Thymus (tissue), 11 donors: ENCODE measurements around the gene SORL1. TPM values are rescaled to one million over a fixed set of nuclear protein-coding genes. Genes with fewer than 3 reads are reported as not detected.

ENCODE experiments used
- DNase-seq, 9 donors: peaks; one replicate each; pipeline ENCODE4 v3.0.0-alpha.2; 2013; ENCODE audit warnings: low spot score in 9 of 9, low read depth in 6 of 9, missing footprints in 1 of 9
- H3K27ac ChIP-seq, 2 donors: one replicate each; pipeline ENCODE4 v1.5.1; 2013; ENCODE audit warnings: control low read depth in 1 of 2, low read depth in 1 of 2, low read length in 1 of 2, mild to moderate bottlenecking in 1 of 2, moderate library complexity in 1 of 2
- H3K27me3 ChIP-seq, 2 donors: one replicate each; pipeline ENCODE4 v1.5.1; 2013; ENCODE audit warnings: low read length in 1 of 2; ENCODE audit not compliant: control insufficient read depth in 2 of 2, insufficient read depth in 1 of 2
- H3K36me3 ChIP-seq, 2 donors: one replicate each; pipeline ENCODE4 v1.5.1; 2013; ENCODE audit warnings: low read length in 1 of 2, mild to moderate bottlenecking in 1 of 2, moderate library complexity in 1 of 2; ENCODE audit not compliant: control insufficient read depth in 2 of 2, insufficient read depth in 2 of 2
- H3K4me1 ChIP-seq, 2 donors: one replicate each; pipeline ENCODE4 v1.5.1; 2013; ENCODE audit warnings: low read length in 2 of 2; ENCODE audit not compliant: control insufficient read depth in 2 of 2, insufficient read depth in 2 of 2
- H3K4me3 ChIP-seq, 2 donors: one replicate each; pipeline ENCODE4 v1.5.1; 2013; ENCODE audit warnings: low read length in 2 of 2, control low read depth in 1 of 2, mild to moderate bottlenecking in 1 of 2
- H3K9me3 ChIP-seq, 2 donors: one replicate each; pipeline ENCODE4 v1.5.1; 2013; ENCODE audit warnings: low read length in 1 of 2, mild to moderate bottlenecking in 1 of 2; ENCODE audit not compliant: control insufficient read depth in 2 of 2, insufficient read depth in 1 of 2
- WGBS: extraction: QIAGEN DNeasy Blood & Tissue Kit; methylation state at CpG from one replicate; pipeline ENCODE4 v1.1.7; 2013; 5-methylcytosine and 5-hydroxymethylcytosine counted together
- polyA plus RNA-seq: library from polyadenylated mRNA; stranded (reverse); fragments of 200-250 nt; gene quantifications from one replicate; pipeline ENCODE4 v1.2.3, GENCODE V29; 2013
- total RNA-seq: library from RNA; stranded (reverse); fragments of 120-200 nt; gene quantifications from one replicate; pipeline ENCODE4 v1.2.4, GENCODE V29; 2013
- donor health status: healthy.

The SORL1 gene
- total and polyA plus RNA-seq, 2 donors = 7.4 to 23.8 TPM

DNA sequence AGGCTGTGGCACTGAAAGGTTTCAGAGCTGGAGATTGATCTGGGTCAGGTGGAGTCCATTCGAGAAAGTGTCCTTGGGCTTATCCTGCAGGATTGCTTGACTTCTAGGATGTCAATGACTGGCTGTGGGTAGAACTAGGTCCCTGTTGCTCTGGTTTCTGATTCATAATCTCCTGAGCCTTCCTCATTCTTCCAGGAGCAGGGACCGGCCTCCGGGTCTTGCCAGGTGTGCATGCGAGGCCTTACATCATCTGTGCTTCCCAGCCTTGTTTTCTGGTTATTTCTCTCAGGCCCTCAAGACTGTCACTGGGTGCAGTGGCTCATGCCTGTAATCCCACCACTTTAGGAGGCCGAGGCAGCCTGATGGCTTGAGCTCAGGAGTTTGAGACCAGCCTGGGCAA is 33.9 kb downstream of the SORL1 start:
- H3K4me3 ChIP-seq = no peak overlapping the region
- H3K4me1 ChIP-seq = peaks cover 13 to 20% of the 10 kb centered on the region in 2 donors
- H3K36me3 ChIP-seq = peaks cover 4 to 38% of the 10 kb centered on the region in 2 donors
- no peak for DNase-seq
- H3K9me3 ChIP-seq = no peaks in the 10 kb centered on the region
- WGBS = 88% methylated on average over 5 of the region's 5 CpGs
- no peaks in the 10 kb centered on the region for H3K27me3 ChIP-seq
- H3K27ac ChIP-seq = no peak overlapping the region

DNA sequence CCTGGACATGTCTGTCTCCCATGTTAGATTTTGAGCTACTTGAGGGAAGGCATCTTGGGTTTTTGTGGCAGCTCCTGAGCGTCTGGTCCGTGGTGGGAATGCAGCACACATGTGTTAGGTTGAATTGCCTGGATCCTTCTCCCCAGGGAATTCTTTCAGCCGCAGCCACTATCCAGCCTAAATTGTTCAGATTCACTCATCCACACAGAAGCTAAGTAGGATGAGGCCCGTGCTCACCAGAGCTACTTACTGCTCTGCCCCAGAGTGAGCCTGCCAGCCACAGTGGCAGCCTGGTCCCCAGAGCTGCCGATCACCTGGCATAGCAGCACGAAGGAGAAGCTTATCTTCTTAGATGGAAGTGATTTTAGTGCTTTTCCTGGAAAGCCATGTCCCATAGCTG is 35.1 kb downstream of the SORL1 start:
- Histone ChIP-seq H3K27ac (no peak overlapping the region), H3K4me3 (no peak overlapping the region), H3K27me3 (no peaks in the 10 kb centered on the region), H3K36me3 (peaks cover 4 to 43% of the 10 kb centered on the region in 2 donors), H3K4me1 (peaks cover 8 to 11% of the 10 kb centered on the region in 2 donors), H3K9me3 (no peaks in the 10 kb centered on the region)
- DNase-seq = no peak
- 81% methylated on average over 6 of the region's 6 CpGs for WGBS

DNA sequence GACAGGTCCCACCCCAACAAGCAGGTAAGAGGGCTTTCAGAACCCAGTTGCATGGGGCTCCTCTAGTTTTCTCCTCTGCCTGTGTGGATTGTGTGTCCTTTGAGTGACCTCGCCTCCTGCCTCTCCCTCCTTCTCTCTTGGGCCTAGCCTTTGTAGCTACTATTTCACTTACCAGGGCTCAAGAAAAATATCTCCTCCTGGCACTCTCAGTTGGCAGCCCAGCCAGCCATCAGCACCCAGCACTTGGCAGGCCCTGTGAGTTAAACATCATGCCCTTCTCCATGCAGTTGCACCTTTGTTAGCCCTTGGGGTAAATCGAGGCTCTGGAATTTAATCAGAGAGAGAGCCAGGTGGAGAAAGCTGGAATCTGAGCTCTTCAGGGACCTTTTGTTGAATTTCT is 36.1 kb downstream of the SORL1 start:
- no peak for DNase-seq
- Histone ChIP-seq H3K27me3 (no peaks in the 10 kb centered on the region), H3K4me3 (no peak overlapping the region), H3K9me3 (no peaks in the 10 kb centered on the region), H3K4me1 (peaks cover 0 to under 1% of the 10 kb centered on the region in 2 donors), H3K36me3 (peaks cover 4 to 43% of the 10 kb centered on the region in 2 donors), H3K27ac (no peak overlapping the region)
- 96% methylated on average over 2 of the region's 2 CpGs for WGBS

DNA sequence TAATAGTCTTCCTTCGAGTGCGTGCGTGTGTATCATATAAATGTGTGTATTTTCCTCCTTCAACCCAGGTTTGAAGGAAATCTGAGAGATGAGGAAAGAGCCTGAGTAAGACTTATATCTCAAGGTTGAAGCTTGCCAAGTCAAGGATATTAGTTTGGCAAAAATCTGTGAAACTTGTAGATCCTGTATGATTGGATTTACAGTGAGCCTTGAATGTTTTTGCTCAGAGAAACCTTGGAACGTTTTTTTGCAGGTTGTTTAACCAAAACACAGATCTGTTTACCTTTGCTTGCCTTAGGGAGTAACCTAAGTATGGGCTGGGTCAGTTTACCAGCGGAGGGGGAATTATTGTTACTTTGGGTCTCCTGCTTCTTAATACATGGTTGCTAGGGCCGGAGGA is 36.5 kb downstream of the SORL1 start:
- 95% methylated on average over 6 of the region's 6 CpGs for WGBS
- Histone ChIP-seq H3K9me3 (no peaks in the 10 kb centered on the region), H3K36me3 (peaks cover 4 to 43% of the 10 kb centered on the region in 2 donors), H3K27me3 (no peaks in the 10 kb centered on the region), H3K4me3 (no peak overlapping the region), H3K27ac (no peak overlapping the region), H3K4me1 (no peaks in the 10 kb centered on the region)
- no peak for DNase-seq

DNA sequence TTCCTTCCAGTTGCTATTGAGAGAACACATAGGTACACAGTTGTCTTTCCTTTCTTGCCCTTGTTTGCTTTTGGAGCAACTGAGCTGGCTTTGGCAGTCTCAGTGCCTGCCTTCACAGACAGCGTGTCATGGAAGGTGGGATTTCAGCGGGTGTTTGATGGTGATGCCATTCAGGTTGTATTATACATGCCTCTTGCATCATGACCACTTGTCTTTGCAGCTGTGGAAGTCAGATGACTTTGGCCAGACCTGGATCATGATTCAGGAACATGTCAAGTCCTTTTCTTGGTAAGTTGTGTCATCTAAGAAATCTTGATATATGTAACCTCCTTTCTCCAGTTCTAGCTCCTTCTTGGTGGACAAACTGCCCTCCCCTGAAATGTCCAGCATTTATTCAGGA is 37.7 kb downstream of the SORL1 start:
- WGBS = 96% methylated on average over 2 of the region's 2 CpGs
- Histone ChIP-seq H3K9me3 (no peaks in the 10 kb centered on the region), H3K36me3 (peaks cover 4 to 43% of the 10 kb centered on the region in 2 donors), H3K27ac (no peak overlapping the region), H3K4me1 (peaks cover 2 to 4% of the 10 kb centered on the region in 2 donors), H3K27me3 (no peaks in the 10 kb centered on the region), H3K4me3 (no peak overlapping the region)
- no peak for DNase-seq

DNA sequence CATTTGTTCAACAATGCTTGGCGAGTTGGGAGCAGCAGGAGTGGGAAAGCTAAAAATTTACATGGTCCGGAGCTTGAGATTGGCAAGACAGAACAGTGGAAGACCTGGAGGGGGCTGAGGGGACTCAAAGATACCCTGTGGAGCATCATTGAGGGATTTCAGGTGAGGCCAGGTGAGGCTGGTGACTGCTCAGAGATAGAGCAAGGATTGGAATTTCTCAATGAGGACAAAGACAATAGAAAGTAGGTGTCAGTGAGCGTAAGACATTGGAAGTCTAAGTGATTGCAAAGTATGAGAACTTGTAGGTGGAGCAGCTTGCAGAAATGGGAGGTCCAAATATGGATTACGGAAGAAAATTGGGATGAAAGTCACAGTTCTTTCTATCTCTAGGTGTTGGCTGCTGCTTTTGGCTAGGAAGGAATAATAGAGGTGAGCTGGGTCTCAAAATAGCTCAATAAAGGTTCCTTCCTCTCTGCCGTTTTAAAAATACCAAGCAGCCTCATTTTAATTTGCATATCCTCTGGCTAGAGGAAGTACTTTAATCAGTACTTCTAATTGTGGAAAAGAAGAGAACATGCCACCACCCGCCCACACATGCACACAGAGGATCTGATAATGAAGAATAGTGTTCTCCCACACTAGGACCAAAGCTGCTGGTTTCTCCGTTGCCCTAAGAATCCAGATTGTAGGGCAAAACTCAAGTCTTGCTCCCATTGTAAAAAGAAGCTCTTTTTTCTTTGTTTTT is 42.4 kb downstream of the SORL1 start:
- Histone ChIP-seq H3K9me3 (no peaks in the 10 kb centered on the region), H3K27ac (no peak overlapping the region), H3K4me3 (no peak overlapping the region), H3K36me3 (peaks cover 17 to 37% of the 10 kb centered on the region in 2 donors), H3K4me1 (peaks cover 4 to 8% of the 10 kb centered on the region in 2 donors), H3K27me3 (no peaks in the 10 kb centered on the region)
- 74% methylated on average over 7 of the region's 7 CpGs for WGBS
- DNase-seq = peak in 1 of 9 donors; percentile 20

DNA sequence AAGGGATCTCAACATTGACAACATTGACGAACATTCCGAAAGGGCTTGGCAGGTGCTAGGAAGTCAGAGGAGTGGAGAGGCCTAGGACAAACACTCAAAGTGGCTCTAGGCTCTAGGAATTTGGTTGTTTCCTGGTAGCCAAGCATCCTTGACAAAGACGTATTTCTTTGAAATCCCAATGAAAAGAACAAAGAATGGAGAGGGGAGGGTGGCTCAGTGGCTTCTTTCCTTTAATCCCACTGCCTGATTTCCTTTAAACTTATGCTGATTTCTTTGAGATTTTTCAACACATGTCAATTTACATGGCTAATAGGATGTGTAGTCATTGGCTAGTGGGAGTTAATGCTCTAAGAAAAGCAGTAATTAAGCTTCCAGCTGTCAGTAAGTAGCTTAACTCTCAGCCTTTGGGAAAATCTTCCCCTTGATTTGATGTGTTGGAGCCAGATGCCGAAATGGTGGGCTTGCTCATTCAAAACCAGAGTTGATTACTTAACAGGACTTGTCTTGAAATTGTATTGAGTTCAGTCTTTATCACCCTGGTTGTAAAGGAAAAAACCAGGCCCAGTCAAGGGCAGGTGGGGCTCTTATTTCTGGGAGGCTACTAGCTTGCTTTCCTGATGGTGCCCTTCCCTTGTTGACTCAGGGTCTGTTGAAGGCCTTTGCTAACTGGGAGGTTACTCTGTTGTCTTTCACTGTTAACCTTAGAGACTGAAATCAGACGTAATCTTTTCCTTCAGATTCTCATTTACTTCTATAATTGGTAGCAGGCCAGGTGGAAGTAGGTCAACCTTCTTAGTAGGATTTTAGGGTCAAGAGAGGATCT is 45.3 kb downstream of the SORL1 start:
- no peaks in the 10 kb centered on the region for H3K9me3 ChIP-seq
- no peak for DNase-seq
- no peak overlapping the region for H3K4me3 ChIP-seq
- H3K36me3 ChIP-seq = peaks cover 17 to 28% of the 10 kb centered on the region in 2 donors
- no peaks in the 10 kb centered on the region for H3K27me3 ChIP-seq
- no peak overlapping the region for H3K27ac ChIP-seq
- peaks cover 4 to 8% of the 10 kb centered on the region in 2 donors for H3K4me1 ChIP-seq
- WGBS = 85% methylated on average over 5 of the region's 5 CpGs

DNA sequence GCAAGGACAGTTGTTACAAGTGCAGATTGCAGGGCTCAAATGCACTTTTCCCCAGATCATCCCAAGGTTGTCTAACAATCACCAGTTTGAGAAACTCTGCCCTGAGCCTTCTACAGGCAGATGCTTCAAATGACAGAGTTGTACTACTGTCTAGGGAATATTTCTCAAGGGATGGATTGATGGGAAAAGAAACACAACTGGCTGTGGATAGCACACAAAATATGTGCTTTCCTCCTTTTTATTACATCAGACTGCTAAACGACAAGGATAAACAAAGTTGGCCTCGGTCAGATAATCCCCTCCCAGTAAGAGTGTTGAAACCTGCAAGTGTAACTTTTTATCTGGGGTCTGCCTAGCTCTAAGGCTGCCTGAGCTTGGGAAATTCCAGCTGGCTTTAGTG is 47.3 kb downstream of the SORL1 start:
- no peak overlapping the region for H3K4me3 ChIP-seq
- 89% methylated on average over 2 of the region's 2 CpGs for WGBS
- no peak for DNase-seq

DNA sequence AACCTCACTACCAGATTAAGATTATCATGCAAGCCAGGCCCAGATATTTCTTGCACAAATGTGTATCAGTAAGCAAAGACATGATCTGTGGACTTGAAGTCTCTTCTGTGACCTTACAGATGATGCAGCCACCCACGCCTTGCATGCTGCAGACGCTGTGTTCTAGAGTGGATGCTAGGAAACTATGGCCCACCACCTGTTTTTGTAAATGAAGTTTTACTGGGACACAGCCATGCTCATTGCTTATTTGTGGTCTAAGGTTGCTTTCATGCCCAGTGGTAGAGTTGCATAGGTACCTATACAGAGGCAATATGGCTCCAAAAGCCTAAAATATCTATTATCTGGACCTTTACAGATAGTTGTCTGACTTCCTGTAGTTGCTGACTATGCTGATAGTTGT is 48.2 kb downstream of the SORL1 start:
- Histone ChIP-seq H3K9me3 (no peaks in the 10 kb centered on the region), H3K27me3 (no peaks in the 10 kb centered on the region), H3K4me1 (peaks cover 0 to under 1% of the 10 kb centered on the region in 2 donors), H3K27ac (no peak overlapping the region), H3K36me3 (peaks cover 17 to 33% of the 10 kb centered on the region in 2 donors), H3K4me3 (no peak overlapping the region)
- WGBS = 69% methylated on average over 2 of the region's 2 CpGs
- DNase-seq = no peak

More for the DNA sequence above, 47.3 kb downstream of the SORL1 start:
- H3K9me3 ChIP-seq = no peaks in the 10 kb centered on the region
- peaks cover 4 to 5% of the 10 kb centered on the region in 2 donors for H3K4me1 ChIP-seq
- peaks cover 17 to 33% of the 10 kb centered on the region in 2 donors for H3K36me3 ChIP-seq
- H3K27me3 ChIP-seq = no peaks in the 10 kb centered on the region
- H3K27ac ChIP-seq = no peak overlapping the region
